Prostate gland (tissue), 2 donors: Measurements from ENCODE around the gene CEP95.

ENCODE experiments used
- CTCF ChIP-seq, 4 experiments: fragments of 200-600 bp in 2 of 4; fragments of 450-650 bp in 2 of 4; sonication (generic) in 2 of 4; IDR thresholded peaks; 1 replicate in 3 of 4; 2 replicates in 1 of 4; pipeline ENCODE4 v1.5.1; 2016 to 2019; ENCODE audit warnings: antibody characterized with exemption in 4 of 4, mild to moderate bottlenecking in 2 of 4, moderate library complexity in 2 of 4
- POLR2AphosphoS5 ChIP-seq: sonication (generic); formaldehyde crosslinking; IDR thresholded peaks from one replicate; pipeline ENCODE4 v1.6.1; 2017; ENCODE audit warnings: antibody characterized with exemption

GRCh38 chr17:64515829-64516228 lies 9.1 kb downstream of the CEP95 start:
- TF ChIP-seq CTCF (IDR thresholded peaks at IDR 0.05) (no peak), POLR2AphosphoS5 (no peak)
